HG03135 (cell line): ENCODE measurements around the gene POU3F2.

ENCODE experiments used
- ATAC-seq: cut with Tn5 transposase; IDR thresholded peaks from one replicate; pipeline ENCODE4 v1.9.1; 2021; ENCODE audit warnings: mild to moderate bottlenecking, moderate library complexity; ENCODE audit not compliant: unreplicated experiment

The POU3F2 gene

GRCh38 chr6:98834060-98835031 lies at the start of gene POU3F2:
Gene POU3F2 (plus strand): TSS chr6:98834574. CDS start chr6:98834874, 300 bp downstream.
- ATAC-seq: peak; percentile 59

GRCh38 chr6:98787435-98787834 lies 46.9 kb upstream of the POU3F2 start:
- no peak for ATAC-seq

DNA sequence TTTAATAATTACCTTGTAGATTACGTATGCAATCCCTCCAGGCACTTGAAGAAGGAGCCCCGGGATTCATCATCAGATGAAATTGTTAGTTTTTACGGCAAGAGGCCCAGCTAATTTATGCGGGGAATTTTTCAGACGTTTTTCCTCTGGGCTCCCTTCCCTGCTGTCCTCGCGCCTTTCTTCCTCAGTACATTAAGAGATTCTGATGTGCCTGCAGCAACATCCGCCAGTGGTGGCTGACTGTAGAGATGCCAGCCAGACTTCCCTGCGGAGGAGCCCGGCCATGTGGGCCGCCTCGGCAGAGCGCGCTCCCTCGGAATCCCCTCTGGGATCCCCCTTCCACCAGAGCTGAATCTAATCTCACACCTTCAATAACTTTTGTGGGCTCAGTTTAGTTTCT lies 46.4 kb upstream of the POU3F2 start:
- ATAC-seq: no peak

DNA sequence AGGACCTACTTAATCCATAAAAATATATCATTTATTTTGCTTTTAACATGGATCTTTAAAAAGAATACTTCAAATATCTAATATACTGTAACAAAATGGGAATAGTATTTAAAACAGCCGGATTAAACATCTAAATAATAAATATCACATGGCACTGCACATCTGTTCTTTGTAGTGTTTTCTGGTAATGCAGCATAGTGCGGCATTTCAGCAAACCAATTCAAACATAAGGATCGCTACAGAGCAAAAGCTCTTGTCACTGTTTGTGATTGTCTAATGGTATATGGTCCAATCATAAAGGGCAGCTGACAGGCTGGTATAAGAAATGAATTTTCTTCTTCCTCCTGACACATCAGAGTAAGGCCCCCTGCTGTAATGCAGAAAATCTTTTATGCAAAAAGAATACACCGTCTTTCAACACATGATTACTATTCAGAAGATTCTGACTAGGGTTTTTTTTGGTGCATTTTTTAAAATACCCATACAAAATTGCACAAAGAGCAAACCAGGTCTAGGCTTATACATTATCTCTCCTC lies 40.0 kb upstream of the POU3F2 start:
- ATAC-seq: no peak

GRCh38 chr6:98797217-98797994 lies 37.0 kb upstream of the POU3F2 start:
- ATAC-seq: no peak

- ATAC-seq: no peak
These were observed 33.5 kb upstream of the POU3F2 start for GRCh38 chr6:98800866-98801265.

GRCh38 chr6:98808541-98809210 lies 25.7 kb upstream of the POU3F2 start:
- ATAC-seq: no peak

DNA sequence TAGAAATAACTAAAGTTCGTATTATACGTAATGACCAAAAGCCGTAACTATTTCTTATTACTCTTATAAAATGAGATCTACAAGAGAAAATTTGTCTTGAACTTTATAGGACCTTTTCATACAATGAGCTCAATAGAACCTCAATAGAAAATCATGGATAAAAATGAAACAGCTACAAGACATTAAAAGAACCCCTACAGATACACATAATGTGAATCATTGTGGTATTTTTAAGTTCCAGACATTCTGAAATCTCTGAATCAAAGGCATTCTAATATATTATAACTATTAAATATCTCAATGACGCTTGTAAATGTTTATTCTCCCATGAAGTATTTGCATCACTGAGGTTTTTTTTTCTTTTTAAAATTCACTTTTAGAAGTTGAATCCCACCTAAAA lies 22.2 kb upstream of the POU3F2 start:
- ATAC-seq: no peak

DNA sequence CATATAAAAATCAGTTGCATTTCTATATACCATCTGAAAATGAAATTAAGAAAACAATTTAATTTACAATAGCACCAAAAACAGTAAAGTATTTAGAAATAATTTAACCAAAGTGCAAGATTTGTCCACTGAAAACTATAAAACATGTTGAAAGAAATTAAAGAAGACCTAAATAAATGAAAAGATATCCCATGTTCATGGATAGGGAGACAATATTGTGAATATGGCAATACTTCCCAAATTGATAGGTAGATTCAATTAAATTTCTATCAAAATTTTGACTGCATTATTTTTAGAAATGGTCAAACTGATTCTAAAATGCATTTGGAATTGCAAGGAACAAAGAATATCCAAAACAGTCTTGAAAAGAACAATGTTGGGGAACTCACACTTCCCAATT lies 17.6 kb upstream of the POU3F2 start:
- ATAC-seq: no peak

DNA sequence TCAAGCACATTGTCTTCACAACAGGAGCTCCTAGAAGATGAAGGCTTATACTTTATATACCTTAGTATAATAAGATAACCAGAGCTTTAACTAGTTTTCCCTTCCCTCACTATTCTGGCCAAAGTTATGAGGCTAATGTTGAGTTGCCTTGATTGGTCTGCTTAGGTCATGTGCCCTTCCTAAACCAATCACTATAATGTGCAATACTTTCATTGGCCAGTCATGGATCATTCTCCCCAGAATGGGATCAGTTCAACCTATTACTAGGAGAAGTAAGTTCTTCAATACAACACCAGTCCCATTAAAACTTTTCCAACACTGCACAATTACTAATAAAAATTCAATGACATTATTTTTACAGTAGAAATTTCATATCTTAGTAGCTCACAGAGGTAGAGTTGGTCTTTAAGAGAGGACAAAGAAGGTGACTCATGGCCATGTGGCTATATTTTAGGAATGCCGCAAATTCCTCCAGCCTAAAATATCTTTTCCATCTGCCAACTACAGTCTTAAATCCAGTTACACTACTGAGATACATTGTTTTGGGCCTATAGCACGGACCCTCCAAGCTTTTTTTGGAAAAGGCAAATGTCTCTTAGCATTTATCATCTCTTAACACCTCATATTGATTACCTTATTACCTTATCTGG lies 12.5 kb upstream of the POU3F2 start:
- ATAC-seq: no peak

DNA sequence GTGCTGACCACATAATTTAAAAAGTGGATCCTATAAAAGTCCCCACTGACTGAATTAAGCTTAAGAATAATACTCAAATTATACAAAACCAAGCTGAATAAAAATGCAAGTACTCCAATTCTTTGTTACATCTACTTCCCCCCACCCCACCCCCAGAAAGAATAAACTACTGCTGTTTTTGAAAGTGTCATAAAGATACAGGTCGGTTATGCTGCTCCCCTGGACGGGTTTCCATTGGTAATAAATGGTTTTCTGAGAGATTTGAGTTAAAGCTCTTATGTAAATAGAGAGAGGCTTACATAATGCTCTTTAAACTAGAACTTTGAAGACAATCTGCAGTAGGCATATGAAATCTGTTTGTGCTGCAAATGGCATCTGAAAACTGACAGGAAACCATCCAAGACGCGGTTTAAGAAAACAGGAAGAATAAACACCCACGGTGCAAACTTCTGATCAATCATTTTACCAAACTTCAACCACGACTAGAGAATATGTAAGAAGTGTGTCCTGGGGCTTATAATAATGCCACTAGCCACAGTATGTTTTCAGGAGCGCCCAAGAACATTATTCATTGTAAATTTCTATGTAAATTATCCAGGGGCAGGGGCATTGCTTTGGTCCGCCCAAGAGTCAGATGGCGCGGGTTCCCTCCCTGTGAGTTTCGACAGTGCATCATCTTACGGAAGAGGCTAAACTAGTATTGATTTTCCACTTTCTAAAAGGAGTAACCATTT lies 10.8 kb upstream of the POU3F2 start:
- ATAC-seq: no peak

DNA sequence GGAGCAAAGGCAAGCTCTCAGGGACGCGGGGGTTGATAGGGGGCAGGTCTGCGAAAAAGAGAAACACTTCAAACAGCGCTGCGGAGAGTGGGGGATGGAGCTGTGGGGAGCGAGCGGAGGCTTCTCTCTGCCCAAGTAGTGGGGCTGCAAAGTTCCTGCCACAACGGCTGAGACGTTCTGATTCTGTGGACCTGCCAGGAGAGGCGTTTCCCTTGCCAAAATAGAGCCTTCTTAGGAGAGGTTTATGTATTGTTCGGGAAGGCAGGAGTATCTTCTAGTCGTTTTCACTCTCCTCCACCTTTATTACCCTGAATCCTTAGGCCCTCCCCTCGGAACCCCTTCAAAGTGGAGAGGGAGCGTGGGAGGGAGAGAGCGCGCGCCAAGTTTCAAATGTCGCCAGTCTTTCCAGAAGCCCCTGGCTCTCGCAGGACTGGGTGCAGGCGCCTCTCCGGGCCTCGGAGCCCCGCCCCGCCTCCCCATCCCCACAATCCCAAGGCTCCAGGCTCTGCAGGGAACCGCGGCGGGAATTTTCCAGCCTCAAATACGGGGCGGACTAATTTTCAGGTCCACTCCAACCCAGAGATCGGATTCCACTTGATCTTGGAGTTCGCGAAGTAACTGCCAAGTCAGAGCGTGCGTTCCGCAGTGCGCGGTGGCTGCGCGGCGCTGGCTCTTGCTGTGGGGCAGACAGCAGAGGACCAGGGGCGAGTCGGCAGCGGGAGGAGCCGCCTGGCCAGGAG lies 10.0 kb upstream of the POU3F2 start:
- ATAC-seq: no peak

- ATAC-seq: no peak
These were observed 9.3 kb upstream of the POU3F2 start for GRCh38 chr6:98824902-98825599.

- no peak for ATAC-seq
These were observed 8.7 kb upstream of the POU3F2 start for GRCh38 chr6:98825600-98826230.

DNA sequence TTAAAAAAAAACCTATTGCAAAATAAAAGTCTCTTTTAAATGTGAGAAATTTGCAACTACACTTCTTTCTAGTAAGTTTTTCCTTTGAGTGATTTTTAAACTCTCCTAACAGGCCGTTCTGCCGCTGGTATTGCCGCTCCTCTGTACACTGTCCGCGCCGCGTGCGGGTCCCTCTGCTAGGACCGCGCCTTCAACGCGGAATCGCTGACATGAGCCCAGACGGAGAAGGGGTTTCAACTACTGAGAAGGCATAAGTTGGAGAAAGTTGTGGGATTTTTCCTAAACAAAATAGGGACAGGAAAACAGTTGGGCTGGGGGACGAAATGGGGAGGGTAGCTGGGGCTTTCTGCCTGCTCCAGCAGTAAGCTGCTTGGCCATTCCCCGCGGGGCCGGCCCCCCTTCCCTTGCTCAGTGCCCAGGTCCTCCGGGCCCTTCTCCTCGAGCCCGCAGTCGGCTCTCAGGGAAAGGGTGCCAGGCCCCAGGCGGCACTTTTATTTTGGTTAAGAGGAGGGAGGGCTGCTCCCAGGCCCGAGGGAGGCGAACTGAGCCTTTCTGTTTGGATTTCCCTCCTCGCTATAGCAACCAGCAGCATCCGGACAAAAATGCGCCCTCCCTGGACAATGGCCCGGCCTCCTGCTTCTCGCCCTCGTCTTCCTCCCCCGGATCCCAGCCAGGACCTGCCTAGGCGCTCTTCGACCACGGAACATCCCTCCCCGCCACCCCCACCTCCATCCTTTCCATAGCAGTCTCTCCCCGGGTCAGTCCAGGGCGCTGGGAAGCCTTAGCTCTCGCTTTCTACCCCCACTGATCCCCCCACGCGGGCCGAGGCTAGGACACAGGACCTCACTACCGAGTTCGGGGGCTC lies 6.8 kb upstream of the POU3F2 start:
- no peak for ATAC-seq

GRCh38 chr6:98828211-98828788 lies 6.1 kb upstream of the POU3F2 start:
- ATAC-seq: no peak

GRCh38 chr6:98828941-98829411 lies 5.4 kb upstream of the POU3F2 start:
- ATAC-seq: no peak
